OCI-LY1 (cell line): ENCODE data around the gene DOK6.

Source experiments
- H2AFZ ChIP-seq: fragments of 200-600 bp; sonication (generic), shearing (Covaris generic); 2 replicates; pipeline ENCODE4 v1.6.0; 2014; ENCODE audit warnings: antibody characterized with exemption, mild to moderate bottlenecking, low read length
- H3F3A ChIP-seq: fragments of 200-600 bp; sonication (generic), shearing (Covaris generic); 2 replicates; pipeline ENCODE4 v1.6.0; 2014; ENCODE audit warnings: mild to moderate bottlenecking, antibody characterized with exemption, low read length, moderate library complexity; ENCODE audit not compliant: insufficient read depth
- H3K27ac ChIP-seq: fragments of 200-600 bp; sonication (generic); 2 replicates; pipeline ENCODE4 v1.5.1; 2014; ENCODE audit warnings: low read length, mixed run types, mild to moderate bottlenecking, low read depth; ENCODE audit not compliant: poor library complexity, severe bottlenecking
- H3K27me3 ChIP-seq: fragments of 200-600 bp; sonication (generic); 2 replicates; pipeline ENCODE4 v1.6.0; 2014; ENCODE audit warnings: antibody characterized with exemption, mild to moderate bottlenecking, low read length, moderate library complexity; ENCODE audit not compliant: insufficient read depth
- H3K36me3 ChIP-seq: fragments of 200-600 bp; sonication (generic); 2 replicates; pipeline ENCODE4 v1.6.1; 2014; ENCODE audit warnings: mild to moderate bottlenecking, antibody characterized with exemption, low read length, moderate library complexity, mixed read lengths; ENCODE audit not compliant: insufficient read depth
- H3K4me1 ChIP-seq: fragments of 200-600 bp; sonication (generic); 2 replicates; pipeline ENCODE4 v1.5.1; 2014; ENCODE audit warnings: mild to moderate bottlenecking, low read length, moderate library complexity; ENCODE audit not compliant: insufficient read depth, severe bottlenecking
- H3K4me2 ChIP-seq: fragments of 200-600 bp; sonication (generic), shearing (Covaris generic); 2 replicates; pipeline ENCODE4 v1.6.1; 2014; ENCODE audit warnings: low read length
- H3K4me3 ChIP-seq: fragments of 200-600 bp; sonication (generic); 2 replicates; pipeline ENCODE4 v1.5.1; 2014; ENCODE audit warnings: low read length, low read depth, mild to moderate bottlenecking, mixed read lengths; ENCODE audit not compliant: poor library complexity, severe bottlenecking
- H3K79me2 ChIP-seq: fragments of 200-600 bp; shearing (Covaris generic); 2 replicates; pipeline ENCODE4 v1.6.1; 2016; ENCODE audit warnings: mixed run types, low read length, mixed read lengths; ENCODE audit not compliant: insufficient read depth
- H3K9ac ChIP-seq: fragments of 200-600 bp; sonication (generic), shearing (Covaris generic); 2 replicates; pipeline ENCODE4 v1.6.1; 2014; ENCODE audit warnings: mild to moderate bottlenecking, low read length, mixed read lengths
- H3K9me2 ChIP-seq: fragments of 200-600 bp; sonication (generic), shearing (Covaris generic); 2 replicates; pipeline ENCODE4 v1.6.1; 2014; ENCODE audit warnings: low read depth, mild to moderate bottlenecking, low read length, mixed read lengths
- H3K9me3 ChIP-seq: fragments of 200-600 bp; shearing (Covaris generic); 2 replicates; pipeline ENCODE4 v1.6.1; 2014; ENCODE audit warnings: low read length, mixed read lengths
- H4K20me1 ChIP-seq: fragments of 200-600 bp; sonication (generic), shearing (Covaris generic); 2 replicates; pipeline ENCODE4 v1.6.0; 2016; ENCODE audit warnings: mild to moderate bottlenecking, low read length; ENCODE audit not compliant: insufficient read depth
- CTCF ChIP-seq: fragments of 200-600 bp; sonication (generic), shearing (Covaris generic); IDR thresholded peaks from 2 replicates; pipeline ENCODE4 v1.5.1; 2017; ENCODE audit warnings: mild to moderate bottlenecking, antibody characterized with exemption, low read length, moderate library complexity, mixed read lengths
- EZH2 ChIP-seq: fragments of 200-600 bp; sonication (generic), shearing (Covaris generic); IDR thresholded peaks from 2 replicates; pipeline ENCODE4 v1.8.0; 2017; ENCODE audit warnings: borderline replicate concordance, mixed run types, mild to moderate bottlenecking, antibody characterized with exemption, low read length, moderate library complexity, mixed read lengths

Gene DOK6

GRCh38 chr18:69814861-69815385, 414.2 kb downstream of the DOK6 start:
- no peak for TF ChIP-seq EZH2
- no peak for TF ChIP-seq CTCF

GRCh38 chr18:69817335-69817940, 416.8 kb downstream of the DOK6 start:
- no peaks in the 10 kb centered on the region for H3K9me2 ChIP-seq
- H4K20me1 ChIP-seq = no peaks in the 10 kb centered on the region
- H3K27ac ChIP-seq = no peak overlapping the region
- no peaks in the 10 kb centered on the region for H3K36me3 ChIP-seq
- no peak overlapping the region for H2AFZ ChIP-seq
- no peaks in the 10 kb centered on the region for H3F3A ChIP-seq
- no peak for TF ChIP-seq EZH2
- TF ChIP-seq CTCF = no peak
- H3K4me2 ChIP-seq = no peak overlapping the region
- no peaks in the 10 kb centered on the region for H3K79me2 ChIP-seq
- H3K4me3 ChIP-seq = no peak overlapping the region
- H3K4me1 ChIP-seq = no peaks in the 10 kb centered on the region
- H3K9ac ChIP-seq = no peak overlapping the region
- H3K9me3 ChIP-seq = no peaks in the 10 kb centered on the region
- no peaks in the 10 kb centered on the region for H3K27me3 ChIP-seq

More at GRCh38 chr18:69814861-69815385, 414.2 kb downstream of the DOK6 start:
- no peaks in the 10 kb centered on the region for H3K36me3 ChIP-seq
- no peaks in the 10 kb centered on the region for H3K79me2 ChIP-seq
- H4K20me1 ChIP-seq = no peaks in the 10 kb centered on the region
- no peak overlapping the region for H3K27ac ChIP-seq
- H3F3A ChIP-seq = no peaks in the 10 kb centered on the region
- H2AFZ ChIP-seq = no peak overlapping the region
- no peak overlapping the region for H3K4me3 ChIP-seq
- H3K4me2 ChIP-seq = no peak overlapping the region
- H3K9ac ChIP-seq = no peak overlapping the region
- H3K9me3 ChIP-seq = no peaks in the 10 kb centered on the region
- no peaks in the 10 kb centered on the region for H3K9me2 ChIP-seq
- H3K27me3 ChIP-seq = no peaks in the 10 kb centered on the region
- no peaks in the 10 kb centered on the region for H3K4me1 ChIP-seq

GRCh38 chr18:69819460-69819859, 418.8 kb downstream of the DOK6 start:
- H3K4me3 ChIP-seq = no peak overlapping the region
- no peak overlapping the region for H2AFZ ChIP-seq
- H3K27ac ChIP-seq = no peak overlapping the region
- no peak overlapping the region for H3K9ac ChIP-seq
- TF ChIP-seq CTCF = no peak
- TF ChIP-seq EZH2 = no peak
- H3K79me2 ChIP-seq = no peaks in the 10 kb centered on the region
- no peaks in the 10 kb centered on the region for H4K20me1 ChIP-seq
- H3K9me3 ChIP-seq = no peaks in the 10 kb centered on the region
- no peak overlapping the region for H3K4me2 ChIP-seq
- no peaks in the 10 kb centered on the region for H3F3A ChIP-seq
- H3K4me1 ChIP-seq = no peaks in the 10 kb centered on the region
- no peaks in the 10 kb centered on the region for H3K9me2 ChIP-seq
- H3K27me3 ChIP-seq = no peaks in the 10 kb centered on the region
- no peaks in the 10 kb centered on the region for H3K36me3 ChIP-seq
